K562 (cell line): ENCODE measurements around the gene NUDT15. TPM values are rescaled to one million over a fixed set of nuclear protein-coding genes. Genes with fewer than 3 reads are reported as not detected.

Source experiments
- ATAC-seq: fragments of 200-7000 bp; cut with Tn5 transposase; 3 replicates; pipeline ENCODE4 v1.9.1; 2020; ENCODE audit warnings: moderate library complexity
- BruUV-seq: library from RNA; stranded (reverse); fragments of 400-500 nt; replicated peaks from 2 replicates; lab custom pipeline; 2021; lab: Mats Ljungman, UMichigan
- CTCF ChIA-PET: fragments of 300-600 bp; formaldehyde crosslinking; extraction: SDS; loops from one replicate; lab custom pipeline; 2021; ENCODE audit warnings: low intra/inter-chr PET ratio; lab: Yijun Ruan, JAX
- POLR2A ChIA-PET: fragments of 300-600, 350-650 bp; sonication (Branson Sonifier 250); formaldehyde crosslinking; extraction: SDS; loops from one replicate; lab custom pipeline; 2021; ENCODE audit warnings: antibody characterized with exemption, inconsistent platforms; lab: Yijun Ruan, JAX
- DNase-seq, 4 experiments: peaks; one replicate each; pipeline versions ENCODE4 v3.0.0 to v3.0.0-alpha.2; 2011 to 2018; ENCODE audit warnings: low spot score in 3 of 4, mixed read lengths in 3 of 4; ENCODE audit errors: extremely low read depth in 1 of 4
- FAIRE-seq: peaks from 2 replicates; lab custom pipeline; 2011; peaks lifted over from hg19 to GRCh38; lab: Jason Lieb, UNC
- H2AFZ ChIP-seq: 2 replicates; pipeline ENCODE4 v1.6.0; 2011; ENCODE audit warnings: low read depth, low read length, control low read depth, inconsistent platforms
- H3K27ac ChIP-seq: fragments of 200-600 bp; 3 replicates; pipeline ENCODE4 v1.8.0; 2011; ENCODE audit warnings: low read depth, mild to moderate bottlenecking, control low read depth, inconsistent platforms, low read length, moderate library complexity, mixed read lengths; ENCODE audit errors: extremely low read depth
- H3K27me3 ChIP-seq, 2 experiments: fragments of 300-600 bp in 1 of 2; 2 replicates in 1 of 2; 3 replicates in 1 of 2; pipeline versions ENCODE4 v1.6.0 to v1.8.0; 2011; ENCODE audit warnings: inconsistent platforms in 2 of 2, low read length in 2 of 2, mild to moderate bottlenecking in 1 of 2, mixed read lengths in 1 of 2, moderate library complexity in 1 of 2; ENCODE audit not compliant: control insufficient read depth in 2 of 2, insufficient read depth in 2 of 2
- H3K36me3 ChIP-seq: fragments of 300-600 bp; 3 replicates; pipeline ENCODE4 v1.8.0; 2011; ENCODE audit warnings: mild to moderate bottlenecking, low read length, inconsistent platforms; ENCODE audit not compliant: control insufficient read depth, insufficient read depth
- H3K4me1 ChIP-seq, 2 experiments: fragments of 200-600 bp in 1 of 2; replicated peaks in 1 of 2; 2 replicates in 1 of 2; 3 replicates in 1 of 2; pipeline versions ENCODE4 v1.5.1 to v1.8.0; 2011; ENCODE audit warnings: inconsistent platforms in 2 of 2, low read length in 2 of 2, mild to moderate bottlenecking in 1 of 2, mixed read lengths in 1 of 2, moderate library complexity in 1 of 2; ENCODE audit not compliant: control insufficient read depth in 2 of 2, insufficient read depth in 2 of 2
- H3K4me2 ChIP-seq: 2 replicates; pipeline ENCODE4 v1.6.1; 2011; ENCODE audit warnings: low read length, control low read depth, inconsistent platforms, mixed read lengths; ENCODE audit not compliant: insufficient read depth
- H3K4me3 ChIP-seq: fragments of 200-600 bp; sonication (generic), shearing (Covaris generic); 2 replicates; pipeline ENCODE4 v1.5.1; 2016; ENCODE audit warnings: control low read depth, inconsistent platforms
- H3K79me2 ChIP-seq: fragments of 200-600 bp; 3 replicates; pipeline ENCODE4 v1.8.0; 2011; ENCODE audit warnings: low read length, inconsistent platforms; ENCODE audit not compliant: control insufficient read depth, insufficient read depth
- H3K9ac ChIP-seq, 2 experiments: 2 replicates each; pipeline versions ENCODE4 v1.6.0 to v1.6.1; 2011; ENCODE audit warnings: low read depth in 2 of 2, low read length in 2 of 2, control low read depth in 1 of 2, inconsistent platforms in 1 of 2, mild to moderate bottlenecking in 1 of 2, mixed read lengths in 1 of 2; ENCODE audit not compliant: insufficient read depth in 1 of 2
- H3K9me1 ChIP-seq: one replicate; pipeline ENCODE4 v1.6.0; 2011; ENCODE audit warnings: inconsistent platforms, mild to moderate bottlenecking, low read length, moderate library complexity; ENCODE audit not compliant: control insufficient read depth, insufficient read depth
- H3K9me3 ChIP-seq: replicated peaks from 2 replicates; pipeline ENCODE4 v1.5.1; 2011; ENCODE audit warnings: low read depth, low read length, inconsistent platforms; ENCODE audit not compliant: control insufficient read depth, insufficient read depth
- H4K20me1 ChIP-seq: replicated peaks from 2 replicates; pipeline ENCODE4 v1.6.1; 2011; ENCODE audit warnings: low read length, inconsistent platforms, mixed read lengths; ENCODE audit not compliant: control insufficient read depth, insufficient read depth
- ARID1B ChIP-seq: fragments of 450-650 bp; IDR thresholded peaks from 2 replicates; pipeline ENCODE4 v1.6.1; 2016; ENCODE audit warnings: antibody characterized with exemption, mild to moderate bottlenecking, inconsistent platforms
- CBFA2T3 ChIP-seq: fragments of 450-650 bp; IDR thresholded peaks from 2 replicates; pipeline ENCODE4 v1.6.1; 2017
- CBFB ChIP-seq: sonication (generic); formaldehyde crosslinking; IDR thresholded peaks from 2 replicates; pipeline ENCODE4 v1.4.0; 2020; ENCODE audit warnings: mild to moderate bottlenecking, missing genetic modification reagents
- KHSRP ChIP-seq: fragments of 450-650 bp; IDR thresholded peaks from 2 replicates; pipeline ENCODE4 v1.6.1; 2017
- NCOA4 ChIP-seq: fragments of 450-650 bp; IDR thresholded peaks from 2 replicates; pipeline ENCODE4 v1.6.1; 2018; ENCODE audit warnings: mild to moderate bottlenecking; ENCODE audit not compliant: partially characterized antibody
- TSC22D4 ChIP-seq: fragments of 450-650 bp; IDR thresholded peaks from 2 replicates; pipeline ENCODE4 v1.6.1; 2016; ENCODE audit warnings: missing genetic modification characterization, missing biosample characterization, control low read depth
- ZNF165 ChIP-seq: fragments of 250-450 bp; sonication (Bioruptor Pico); IDR thresholded peaks from 2 replicates; pipeline ENCODE4 v1.4.0; 2020; ENCODE audit warnings: borderline replicate concordance
- ZNF354B ChIP-seq: fragments of 250-450 bp; sonication (Bioruptor Pico); IDR thresholded peaks from 2 replicates; pipeline ENCODE4 v1.4.0; 2020
- WGBS: fragments of 100-300 bp; shearing (Covaris generic); methylation state at CpG from one replicate; pipeline ENCODE4 v1.1.6; 2016; ENCODE audit warnings: low coverage, mixed read lengths; ENCODE audit not compliant: insufficient coverage; ENCODE audit errors: missing lambda C conversion rate; 5-methylcytosine and 5-hydroxymethylcytosine counted together
- in situ Hi-C: fragments of 300-500 bp; cut with MboI; formaldehyde crosslinking; loops from 4 replicates; pipeline ENCODE4 v1.15.0; 2018; ENCODE audit warnings: inconsistent platforms, mixed read lengths
- intact Hi-C: fragments of 100-400 bp; cut with micrococcal nuclease; formaldehyde crosslinking; loops from 2 replicates; pipeline ENCODE4 v1.14.2; 2022
- polyA plus RNA-seq, 8 experiments: library from polyadenylated mRNA; depleted of rRNA in 4 of 8; stranded (reverse) in 5 of 8; unstranded in 3 of 8; fragments of >200 nt; fragmentation: Nextera tagmentation in 2 of 8; fragmentation: Illumina TruSeq in 1 of 8; extraction: Ambion mirVana in 2 of 8; extraction: Trizol in 1 of 8; gene quantifications; 2 replicates each; pipeline versions ENCODE4 v1.2.1 to v1.2.3, GENCODE V29; 2011 to 2014; ENCODE audit warnings: inconsistent platforms in 1 of 8, missing spikeins in 1 of 8
- total RNA-seq, 7 experiments: library from RNA; depleted of rRNA in 6 of 7; stranded (reverse); fragments of >200 nt in 6 of 7; fragmentation: Illumina TruSeq in 2 of 7; extraction: Trizol in 2 of 7; gene quantifications; 2 replicates each; pipeline versions ENCODE4 v1.2.1 to v1.2.3, GENCODE V29; 2011 to 2021; ENCODE audit warnings: low replicate concordance in 1 of 7
- TF ChIP-seq, protein P1 (sequence below): fragments of 150-350 bp; IDR thresholded peaks from 2 replicates; pipeline ENCODE4 v1.6.1; 2014; ENCODE audit warnings: low read depth, mild to moderate bottlenecking, low read length, borderline replicate concordance
- TF ChIP-seq, protein P2 (sequence below): fragments of 250-450 bp; sonication (Bioruptor Pico); IDR thresholded peaks from 2 replicates; pipeline ENCODE4 v1.4.0; 2020
- TF ChIP-seq, protein P3 (sequence below): sonication (generic); formaldehyde crosslinking; IDR thresholded peaks from 2 replicates; pipeline ENCODE4 v1.5.0; 2020; ENCODE audit warnings: missing genetic modification reagents

The NUDT15 gene
- total and polyA plus RNA-seq, 9 of the 15 experiments (the other 6 are each of a cell fraction or from before 2014, with no cell fraction given), result 14.2 to 26.9 (median 21.6) TPM

DNA sequence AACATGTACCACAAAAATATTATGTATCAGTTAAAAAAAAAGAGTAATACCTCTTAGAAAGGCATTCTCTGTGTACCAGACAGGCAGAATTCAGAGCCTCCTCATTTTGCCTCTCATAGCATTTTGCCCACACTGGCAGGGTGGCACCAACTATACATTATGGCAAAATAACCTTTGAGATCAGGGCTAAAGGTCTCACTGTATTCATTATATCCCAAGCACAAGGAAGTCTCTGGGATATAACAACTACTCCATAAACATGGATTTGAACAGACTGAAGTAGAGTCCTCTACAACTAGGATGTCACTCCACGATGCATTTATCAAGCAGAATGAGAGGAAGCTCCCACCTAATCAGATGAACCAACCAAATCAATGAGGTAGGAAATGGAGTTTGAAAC, 47.1 kb upstream of the NUDT15 start:
- POLR2A ChIA-PET, result interaction anchor here (0.5 kb wide), 1 partner anchor 27 kb away, joined by 3 read pairs; no protein-coding TSS in a partner anchor

More for the DNA sequence above, 47.1 kb upstream of the NUDT15 start:
- Histone ChIP-seq H3K27ac (no peak overlapping the region), H3K27me3 (no peaks in the 10 kb centered on the region), H3K79me2 (peaks cover 9% of the 10 kb centered on the region; the same call in 2 of the 3 replicates), H3K9ac (no peak overlapping the region), H3K9me1 (no peaks in the 10 kb centered on the region), H3K36me3 (peaks cover 54% of the 10 kb centered on the region; the same call in 2 of the 3 replicates), H3K4me3 (no peak overlapping the region), H3K9me3 (no peaks in the 10 kb centered on the region), H3K4me2 (no peak overlapping the region), H2AFZ (no peak overlapping the region), H4K20me1 (no peaks in the 10 kb centered on the region), H3K4me1 (no peaks in the 10 kb centered on the region)
- TF ChIP-seq TSC22D4 (tag) (no peak), KHSRP (no peak), ARID1B (no peak), NCOA4 (no peak), ZNF354B (CRISPR knock-in tag) (no peak), CBFB (CRISPR knock-in tag) (no peak), CBFA2T3 (no peak), ZNF165 (no peak)
- TF ChIP-seq, protein P1, sequence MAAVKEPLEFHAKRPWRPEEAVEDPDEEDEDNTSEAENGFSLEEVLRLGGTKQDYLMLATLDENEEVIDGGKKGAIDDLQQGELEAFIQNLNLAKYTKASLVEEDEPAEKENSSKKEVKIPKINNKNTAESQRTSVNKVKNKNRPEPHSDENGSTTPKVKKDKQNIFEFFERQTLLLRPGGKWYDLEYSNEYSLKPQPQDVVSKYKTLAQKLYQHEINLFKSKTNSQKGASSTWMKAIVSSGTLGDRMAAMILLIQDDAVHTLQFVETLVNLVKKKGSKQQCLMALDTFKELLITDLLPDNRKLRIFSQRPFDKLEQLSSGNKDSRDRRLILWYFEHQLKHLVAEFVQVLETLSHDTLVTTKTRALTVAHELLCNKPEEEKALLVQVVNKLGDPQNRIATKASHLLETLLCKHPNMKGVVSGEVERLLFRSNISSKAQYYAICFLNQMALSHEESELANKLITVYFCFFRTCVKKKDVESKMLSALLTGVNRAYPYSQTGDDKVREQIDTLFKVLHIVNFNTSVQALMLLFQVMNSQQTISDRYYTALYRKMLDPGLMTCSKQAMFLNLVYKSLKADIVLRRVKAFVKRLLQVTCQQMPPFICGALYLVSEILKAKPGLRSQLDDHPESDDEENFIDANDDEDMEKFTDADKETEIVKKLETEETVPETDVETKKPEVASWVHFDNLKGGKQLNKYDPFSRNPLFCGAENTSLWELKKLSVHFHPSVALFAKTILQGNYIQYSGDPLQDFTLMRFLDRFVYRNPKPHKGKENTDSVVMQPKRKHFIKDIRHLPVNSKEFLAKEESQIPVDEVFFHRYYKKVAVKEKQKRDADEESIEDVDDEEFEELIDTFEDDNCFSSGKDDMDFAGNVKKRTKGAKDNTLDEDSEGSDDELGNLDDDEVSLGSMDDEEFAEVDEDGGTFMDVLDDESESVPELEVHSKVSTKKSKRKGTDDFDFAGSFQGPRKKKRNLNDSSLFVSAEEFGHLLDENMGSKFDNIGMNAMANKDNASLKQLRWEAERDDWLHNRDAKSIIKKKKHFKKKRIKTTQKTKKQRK, result no peak
- TF ChIP-seq, protein P2, sequence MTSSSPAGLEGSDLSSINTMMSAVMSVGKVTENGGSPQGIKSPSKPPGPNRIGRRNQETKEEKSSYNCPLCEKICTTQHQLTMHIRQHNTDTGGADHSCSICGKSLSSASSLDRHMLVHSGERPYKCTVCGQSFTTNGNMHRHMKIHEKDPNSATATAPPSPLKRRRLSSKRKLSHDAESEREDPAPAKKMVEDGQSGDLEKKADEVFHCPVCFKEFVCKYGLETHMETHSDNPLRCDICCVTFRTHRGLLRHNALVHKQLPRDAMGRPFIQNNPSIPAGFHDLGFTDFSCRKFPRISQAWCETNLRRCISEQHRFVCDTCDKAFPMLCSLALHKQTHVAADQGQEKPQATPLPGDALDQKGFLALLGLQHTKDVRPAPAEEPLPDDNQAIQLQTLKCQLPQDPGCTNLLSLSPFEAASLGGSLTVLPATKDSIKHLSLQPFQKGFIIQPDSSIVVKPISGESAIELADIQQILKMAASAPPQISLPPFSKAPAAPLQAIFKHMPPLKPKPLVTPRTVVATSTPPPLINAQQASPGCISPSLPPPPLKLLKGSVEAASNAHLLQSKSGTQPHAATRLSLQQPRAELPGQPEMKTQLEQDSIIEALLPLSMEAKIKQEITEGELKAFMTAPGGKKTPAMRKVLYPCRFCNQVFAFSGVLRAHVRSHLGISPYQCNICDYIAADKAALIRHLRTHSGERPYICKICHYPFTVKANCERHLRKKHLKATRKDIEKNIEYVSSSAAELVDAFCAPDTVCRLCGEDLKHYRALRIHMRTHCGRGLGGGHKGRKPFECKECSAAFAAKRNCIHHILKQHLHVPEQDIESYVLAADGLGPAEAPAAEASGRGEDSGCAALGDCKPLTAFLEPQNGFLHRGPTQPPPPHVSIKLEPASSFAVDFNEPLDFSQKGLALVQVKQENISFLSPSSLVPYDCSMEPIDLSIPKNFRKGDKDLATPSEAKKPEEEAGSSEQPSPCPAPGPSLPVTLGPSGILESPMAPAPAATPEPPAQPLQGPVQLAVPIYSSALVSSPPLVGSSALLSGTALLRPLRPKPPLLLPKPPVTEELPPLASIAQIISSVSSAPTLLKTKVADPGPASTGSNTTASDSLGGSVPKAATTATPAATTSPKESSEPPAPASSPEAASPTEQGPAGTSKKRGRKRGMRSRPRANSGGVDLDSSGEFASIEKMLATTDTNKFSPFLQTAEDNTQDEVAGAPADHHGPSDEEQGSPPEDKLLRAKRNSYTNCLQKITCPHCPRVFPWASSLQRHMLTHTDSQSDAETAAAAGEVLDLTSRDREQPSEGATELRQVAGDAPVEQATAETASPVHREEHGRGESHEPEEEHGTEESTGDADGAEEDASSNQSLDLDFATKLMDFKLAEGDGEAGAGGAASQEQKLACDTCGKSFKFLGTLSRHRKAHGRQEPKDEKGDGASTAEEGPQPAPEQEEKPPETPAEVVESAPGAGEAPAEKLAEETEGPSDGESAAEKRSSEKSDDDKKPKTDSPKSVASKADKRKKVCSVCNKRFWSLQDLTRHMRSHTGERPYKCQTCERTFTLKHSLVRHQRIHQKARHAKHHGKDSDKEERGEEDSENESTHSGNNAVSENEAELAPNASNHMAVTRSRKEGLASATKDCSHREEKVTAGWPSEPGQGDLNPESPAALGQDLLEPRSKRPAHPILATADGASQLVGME (CRISPR knock-in tag), result no peak
- TF ChIP-seq, protein P3, sequence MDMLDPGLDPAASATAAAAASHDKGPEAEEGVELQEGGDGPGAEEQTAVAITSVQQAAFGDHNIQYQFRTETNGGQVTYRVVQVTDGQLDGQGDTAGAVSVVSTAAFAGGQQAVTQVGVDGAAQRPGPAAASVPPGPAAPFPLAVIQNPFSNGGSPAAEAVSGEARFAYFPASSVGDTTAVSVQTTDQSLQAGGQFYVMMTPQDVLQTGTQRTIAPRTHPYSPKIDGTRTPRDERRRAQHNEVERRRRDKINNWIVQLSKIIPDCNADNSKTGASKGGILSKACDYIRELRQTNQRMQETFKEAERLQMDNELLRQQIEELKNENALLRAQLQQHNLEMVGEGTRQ (CRISPR knock-in tag), result no peak
- FAIRE-seq (no peak), DNase-seq (no peak), ATAC-seq (no peak)
- CTCF ChIA-PET, result no interaction called here
- intact Hi-C loops (no loop called here), in situ Hi-C loops (no loop called here)
- BruUV-seq, result no TSS peak
- WGBS, result 88% methylated on average over 1 of the region's 1 CpG
